ENCODE results near the gene PRPF6. TPM values are rescaled to one million over a fixed set of nuclear protein-coding genes. Genes with fewer than 3 reads are reported as not detected.

Gene PRPF6
- total and polyA plus RNA-seq, 2 donors (not counting 1 experiment from before 2014, with no cell fraction given): 31.7 to 82.9 TPM

DNA sequence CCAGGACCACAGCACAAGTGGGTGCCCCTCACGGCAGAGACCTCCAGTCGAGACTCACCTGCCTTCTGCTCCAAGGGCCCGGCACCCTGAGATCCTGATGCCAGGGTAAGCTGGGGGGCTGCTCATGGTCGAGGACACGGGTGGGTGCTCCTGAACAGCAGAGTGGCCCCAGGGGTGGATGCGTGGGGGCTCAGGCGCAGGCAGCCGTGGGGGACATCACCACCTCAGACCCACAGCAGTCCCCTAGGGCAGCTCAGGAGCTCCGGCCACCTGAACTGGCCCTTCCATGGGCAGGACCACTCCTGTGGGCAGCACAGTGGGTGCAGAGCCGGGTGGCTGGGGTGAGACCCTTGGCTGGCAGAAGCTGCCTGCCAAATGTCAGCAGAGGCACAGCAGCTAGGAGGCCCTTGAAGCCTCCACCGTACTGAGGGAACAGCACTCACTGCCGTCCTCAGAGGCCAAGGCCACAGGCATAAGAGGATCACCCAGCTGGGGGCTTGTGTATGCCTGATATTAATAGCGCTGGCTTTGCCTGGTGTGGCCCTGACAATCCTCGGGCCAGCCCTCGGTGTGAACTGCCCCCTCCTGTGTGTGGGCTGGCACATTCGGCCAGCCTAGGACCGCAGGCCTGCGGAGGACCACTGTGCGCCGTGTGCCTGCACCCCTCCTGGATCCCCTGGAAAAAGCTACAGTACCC lies 30.1 kb upstream of the PRPF6 start:
- Histone ChIP-seq H2AFZ (ENCODE audit: insufficient read depth, low read depth, low read length, poor library complexity, severe bottlenecking) (no peak overlapping the region), H3K27me3 (replicated peaks in 1 of 4; ENCODE audit: control extremely low read depth in 1 of 4, control insufficient read depth in 3 of 4, insufficient read depth in 4 of 4, low read length in 3 of 4) (no peaks in the 10 kb centered on the region), H3K27ac (ENCODE audit: low read length in 2 of 2) (peak overlapping the region in 1 of 2 donors; percentile 46), H3K4me2 (replicated peaks; ENCODE audit: low read depth, low read length, poor library complexity, severe bottlenecking) (peak overlapping the region; percentile 58), H3K79me2 (ENCODE audit: control insufficient read depth, insufficient read depth, low read length) (peaks cover 99% of the 10 kb centered on the region), H3K36me3 (replicated peaks in 1 of 2; ENCODE audit: control extremely low read depth in 1 of 2, control insufficient read depth in 1 of 2, extremely low read depth in 1 of 2, insufficient read depth in 2 of 2, low read length in 1 of 2) (peaks cover 0 to 4% of the 10 kb centered on the region in 2 experiments), H4K20me1 (ENCODE audit: control insufficient read depth, insufficient read depth, low read length, poor library complexity, severe bottlenecking) (peaks cover 96% of the 10 kb centered on the region), H3K4me3 (ENCODE audit: control extremely low read depth in 1 of 5, extremely low read depth in 1 of 5, insufficient read depth in 1 of 5, low read depth in 2 of 5, low read length in 4 of 5) (no peak overlapping the region), H3K9ac (ENCODE audit: low read length) (no peak overlapping the region), H3K9me3 (ENCODE audit: control extremely low read depth in 1 of 3, control insufficient read depth in 2 of 3, insufficient read depth in 1 of 3, low read length in 2 of 3) (no peaks in the 10 kb centered on the region), H3K4me1 (ENCODE audit: control insufficient read depth in 2 of 2, insufficient read depth in 2 of 2, low read length in 2 of 2) (peaks cover 71 to 78% of the 10 kb centered on the region in 2 donors)
- H3K9me3 Mint-ChIP-seq (ENCODE audit: insufficient read depth): no peaks in the 10 kb centered on the region
- POLR2A ChIA-PET: interaction anchor here (1.0 kb wide), 1 partner anchor 86 kb away, joined by 3 read pairs; the partner anchor contains the start of gene TPD52L2
- TF ChIP-seq, protein P1, sequence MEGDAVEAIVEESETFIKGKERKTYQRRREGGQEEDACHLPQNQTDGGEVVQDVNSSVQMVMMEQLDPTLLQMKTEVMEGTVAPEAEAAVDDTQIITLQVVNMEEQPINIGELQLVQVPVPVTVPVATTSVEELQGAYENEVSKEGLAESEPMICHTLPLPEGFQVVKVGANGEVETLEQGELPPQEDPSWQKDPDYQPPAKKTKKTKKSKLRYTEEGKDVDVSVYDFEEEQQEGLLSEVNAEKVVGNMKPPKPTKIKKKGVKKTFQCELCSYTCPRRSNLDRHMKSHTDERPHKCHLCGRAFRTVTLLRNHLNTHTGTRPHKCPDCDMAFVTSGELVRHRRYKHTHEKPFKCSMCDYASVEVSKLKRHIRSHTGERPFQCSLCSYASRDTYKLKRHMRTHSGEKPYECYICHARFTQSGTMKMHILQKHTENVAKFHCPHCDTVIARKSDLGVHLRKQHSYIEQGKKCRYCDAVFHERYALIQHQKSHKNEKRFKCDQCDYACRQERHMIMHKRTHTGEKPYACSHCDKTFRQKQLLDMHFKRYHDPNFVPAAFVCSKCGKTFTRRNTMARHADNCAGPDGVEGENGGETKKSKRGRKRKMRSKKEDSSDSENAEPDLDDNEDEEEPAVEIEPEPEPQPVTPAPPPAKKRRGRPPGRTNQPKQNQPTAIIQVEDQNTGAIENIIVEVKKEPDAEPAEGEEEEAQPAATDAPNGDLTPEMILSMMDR (IDR thresholded peaks at IDR 0.05): no peak
- no peak for TF ChIP-seq EZH2 (IDR thresholded peaks at IDR 0.05; ENCODE audit: borderline replicate concordance, insufficient read depth, low read depth, low read length, poor library complexity, severe bottlenecking)
- CTCF ChIA-PET: no interaction called here
- ATAC-seq (ENCODE audit: low read depth): no peak
- peak overlapping the region; percentile 44 for H3K4me3 Mint-ChIP-seq
- 92% methylated on average over 19 of the region's 20 CpGs for WGBS (ENCODE audit: insufficient coverage)
- peak overlapping the region; percentile 74 for H3K27ac Mint-ChIP-seq
- no peaks in the 10 kb centered on the region for H3K27me3 Mint-ChIP-seq
- peaks cover 66% of the 10 kb centered on the region for H3K4me1 Mint-ChIP-seq
- intact Hi-C loops (cut with micrococcal nuclease): no loop called here
- DNase-seq: no peak
